GM19240 (cell line): ENCODE results near the gene CMTM7.
"Not testable (repeated sequence)": the region's sequence is repeated elsewhere in the genome, so short reads cannot be mapped to it uniquely, and the experiment has no call there.

Experiments used
- DNase-seq: peaks from one replicate; pipeline ENCODE4 v3.0.0; 2011; ENCODE audit warnings: low spot score; ENCODE audit not compliant: insufficient read length

The CMTM7 gene

DNA sequence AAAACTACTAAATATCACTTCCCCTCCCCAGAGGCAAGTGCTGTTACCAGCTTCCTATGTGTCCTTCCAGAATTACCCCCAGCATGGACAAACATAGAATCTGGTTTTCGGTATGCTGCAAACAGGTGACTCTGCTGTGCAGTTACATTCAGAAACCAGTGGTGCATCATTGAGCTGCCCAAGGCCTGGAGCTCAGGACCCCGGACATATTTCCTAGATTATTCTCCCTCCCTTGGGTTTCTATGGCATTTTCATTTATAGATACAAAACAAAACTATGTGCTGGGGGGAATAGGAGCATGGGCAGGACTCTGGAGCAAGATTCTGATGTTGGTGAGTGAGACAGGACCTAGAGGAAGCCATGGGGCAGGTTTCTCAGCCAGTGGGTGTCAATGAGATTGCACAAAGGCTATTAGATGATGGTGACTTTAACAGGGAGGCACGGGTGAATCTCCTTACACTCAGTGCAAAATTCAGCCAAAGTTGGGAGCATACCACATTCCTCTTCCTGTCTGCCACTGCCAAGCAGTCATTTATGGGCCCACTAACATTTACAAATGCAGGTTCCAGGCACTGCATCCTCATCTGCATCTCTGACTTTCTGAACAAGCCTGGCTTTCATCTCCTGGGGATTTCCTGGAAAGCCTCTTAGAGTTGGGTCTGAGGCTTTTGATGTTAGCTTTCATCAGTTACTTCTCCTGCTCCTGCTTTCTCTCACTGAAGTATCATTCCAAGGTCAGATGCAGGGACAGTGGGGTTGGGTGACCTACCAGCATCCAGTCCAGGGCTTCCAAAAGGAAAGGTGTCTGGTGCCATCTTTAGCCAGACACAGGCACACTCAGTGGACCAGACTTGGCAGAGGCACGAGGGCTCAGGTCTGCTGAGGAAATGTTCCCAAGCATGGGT lies 44.5 kb downstream of the CMTM7 start:
- no peak for DNase-seq

DNA sequence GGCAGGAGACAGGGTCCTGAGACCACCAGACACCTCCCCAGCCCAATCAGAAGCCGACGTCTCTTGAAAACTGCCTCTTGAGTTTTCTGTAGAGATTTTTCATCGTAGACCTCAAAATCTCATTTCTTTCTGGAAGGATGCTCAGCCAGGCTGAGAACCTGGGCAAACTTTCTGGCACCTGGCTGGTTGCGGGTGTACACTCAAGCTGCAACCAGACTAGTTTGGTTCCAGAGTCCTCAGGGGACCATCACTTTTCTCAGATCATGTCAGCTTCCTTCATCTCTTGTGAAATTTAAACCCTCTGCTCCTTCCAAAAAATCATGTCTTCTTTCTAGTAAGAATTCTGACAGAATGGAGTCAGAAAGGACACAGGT lies 45.1 kb downstream of the CMTM7 start:
- no peak for DNase-seq

- DNase-seq, result no peak
Observed at GRCh38 chr3:32437896-32438295, 46.2 kb downstream of the CMTM7 start.

DNA sequence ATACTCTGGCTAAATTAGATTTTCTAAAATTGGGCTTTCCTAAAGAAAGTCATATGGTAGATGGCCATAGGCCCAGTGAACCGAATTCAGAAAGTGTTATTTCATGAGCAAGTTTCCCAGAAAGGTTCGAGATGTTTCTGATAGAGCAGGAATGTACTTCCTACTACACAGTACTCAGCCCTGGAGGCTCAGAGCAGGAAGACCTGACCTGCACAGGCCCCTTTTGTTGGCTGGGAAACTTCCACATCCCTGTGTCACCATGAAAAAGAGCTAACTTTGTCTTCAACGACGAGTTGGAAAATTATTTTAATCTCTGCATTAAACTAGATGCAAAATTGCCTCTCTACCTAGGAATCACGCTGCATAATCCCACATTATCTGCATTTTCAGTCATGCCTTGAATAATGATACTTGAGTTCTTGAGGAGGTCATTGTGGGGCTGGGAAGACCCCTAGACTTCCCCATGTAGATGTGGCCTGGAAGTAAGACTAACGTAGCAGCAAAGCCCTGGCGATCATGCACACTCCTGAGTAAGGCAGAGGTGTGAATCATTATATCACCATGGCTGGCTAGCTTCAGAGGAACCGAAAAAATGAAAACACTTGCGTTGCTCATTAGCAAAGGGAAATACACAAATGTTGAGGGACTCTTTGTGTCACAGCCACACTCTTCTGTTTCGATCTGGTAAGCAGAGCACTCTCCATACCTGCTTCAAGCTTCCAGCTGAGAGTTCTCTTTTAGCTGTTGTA lies 47.1 kb downstream of the CMTM7 start:
- peak; percentile 66 for DNase-seq

GRCh38 chr3:32439421-32439820 lies 47.8 kb downstream of the CMTM7 start:
- not testable (repeated sequence) for DNase-seq

GRCh38 chr3:32440611-32441350 lies 49.1 kb downstream of the CMTM7 start:
- no peak for DNase-seq

DNA sequence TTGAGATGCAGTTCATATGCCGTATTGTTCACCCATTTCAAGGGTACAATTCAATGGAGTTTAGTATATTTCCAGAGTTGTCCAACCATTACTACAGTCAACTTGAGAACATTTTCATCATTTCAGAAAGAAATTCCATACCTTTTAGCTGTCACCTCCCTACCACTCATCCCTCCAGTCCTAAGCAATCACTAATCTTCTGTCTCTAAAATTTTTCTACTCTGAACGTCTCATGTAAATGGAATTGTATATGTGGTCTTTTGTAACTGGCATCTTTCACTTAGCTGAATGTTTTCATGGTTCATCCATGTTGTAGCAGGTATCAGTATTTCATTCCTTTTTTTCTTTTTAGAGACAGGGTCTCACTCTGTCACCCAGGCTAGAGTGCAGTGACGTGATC lies 51.1 kb downstream of the CMTM7 start:
- DNase-seq, result no peak

DNA sequence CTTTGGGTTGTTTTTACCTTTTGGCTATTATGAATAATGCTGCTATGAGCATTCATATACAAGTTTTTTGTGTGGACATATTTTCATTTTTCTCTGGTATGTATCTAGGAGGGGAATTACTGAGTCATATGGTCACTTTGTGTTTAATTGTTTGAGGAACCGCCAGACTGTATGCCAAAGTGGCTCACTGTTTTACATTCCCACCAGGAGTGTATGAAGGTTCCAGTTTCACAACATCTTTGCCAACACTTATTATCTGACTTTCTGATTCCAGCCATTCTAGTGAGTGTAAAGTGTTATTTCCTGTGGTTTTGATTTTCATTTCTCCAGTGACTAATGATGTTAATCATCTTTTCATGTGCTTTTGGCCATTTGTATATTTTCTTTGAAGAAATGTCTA lies 51.8 kb downstream of the CMTM7 start:
- no peak for DNase-seq

DNA sequence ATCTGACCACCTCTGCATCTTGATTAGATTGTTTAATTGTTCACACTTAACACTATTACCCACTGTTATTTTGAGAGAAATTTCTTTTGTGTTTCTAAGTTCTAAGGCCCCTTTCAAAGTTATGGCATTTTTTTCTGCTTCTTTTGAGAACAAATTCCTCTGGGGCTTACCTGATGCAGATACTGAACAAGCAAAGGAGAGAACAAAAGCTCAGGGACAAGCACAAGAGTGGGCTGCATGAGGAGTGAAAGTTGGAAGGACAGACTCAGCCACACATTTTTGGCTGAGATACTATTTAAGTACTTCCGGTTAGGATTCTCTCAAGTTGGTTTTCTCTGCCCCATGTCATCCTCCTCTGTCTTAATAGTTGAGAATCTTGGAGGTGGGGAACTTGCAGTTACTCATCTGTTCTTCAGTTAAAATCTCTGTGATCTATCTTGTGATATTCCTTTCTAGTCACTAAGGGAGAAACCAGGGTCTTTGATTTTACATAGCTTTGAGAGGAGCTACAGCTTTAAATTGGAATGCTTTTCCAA lies 56.3 kb downstream of the CMTM7 start:
- DNase-seq, result no peak

- no peak for DNase-seq
Observed at GRCh38 chr3:32448686-32449474, 57.2 kb downstream of the CMTM7 start.

GRCh38 chr3:32449691-32450090 lies 58.0 kb downstream of the CMTM7 start:
- DNase-seq, result no peak

- DNase-seq, result no peak
Observed at GRCh38 chr3:32450426-32450825, 58.8 kb downstream of the CMTM7 start.

GRCh38 chr3:32450992-32451659 lies 59.5 kb downstream of the CMTM7 start:
- DNase-seq, result no peak

DNA sequence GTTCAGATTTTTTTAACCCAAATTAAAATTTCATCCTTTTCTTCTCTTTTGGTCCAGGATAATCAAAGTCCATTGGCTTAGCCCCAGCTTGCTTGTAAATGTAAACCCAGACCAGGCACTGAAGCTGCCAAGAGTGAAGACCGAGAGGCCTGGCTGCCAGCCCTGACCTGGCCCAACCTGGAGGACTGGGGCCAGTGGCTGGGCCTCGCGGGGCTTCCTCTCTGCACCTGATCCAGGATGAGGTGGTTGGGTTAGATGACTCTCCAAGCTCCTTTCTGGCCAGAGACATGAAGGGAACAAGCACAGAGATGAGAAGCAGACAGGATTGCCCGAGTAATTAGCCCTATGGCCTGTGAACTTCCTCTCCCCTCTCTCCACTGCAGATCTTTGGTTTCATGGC lies 60.4 kb downstream of the CMTM7 start:
- no peak for DNase-seq

- no peak for DNase-seq
Observed at GRCh38 chr3:32453346-32453745, 61.7 kb downstream of the CMTM7 start.

GRCh38 chr3:32454111-32454510 lies 62.5 kb downstream of the CMTM7 start:
- DNase-seq, result no peak

GRCh38 chr3:32454731-32455608 lies 63.3 kb downstream of the CMTM7 start:
- DNase-seq, result no peak

DNA sequence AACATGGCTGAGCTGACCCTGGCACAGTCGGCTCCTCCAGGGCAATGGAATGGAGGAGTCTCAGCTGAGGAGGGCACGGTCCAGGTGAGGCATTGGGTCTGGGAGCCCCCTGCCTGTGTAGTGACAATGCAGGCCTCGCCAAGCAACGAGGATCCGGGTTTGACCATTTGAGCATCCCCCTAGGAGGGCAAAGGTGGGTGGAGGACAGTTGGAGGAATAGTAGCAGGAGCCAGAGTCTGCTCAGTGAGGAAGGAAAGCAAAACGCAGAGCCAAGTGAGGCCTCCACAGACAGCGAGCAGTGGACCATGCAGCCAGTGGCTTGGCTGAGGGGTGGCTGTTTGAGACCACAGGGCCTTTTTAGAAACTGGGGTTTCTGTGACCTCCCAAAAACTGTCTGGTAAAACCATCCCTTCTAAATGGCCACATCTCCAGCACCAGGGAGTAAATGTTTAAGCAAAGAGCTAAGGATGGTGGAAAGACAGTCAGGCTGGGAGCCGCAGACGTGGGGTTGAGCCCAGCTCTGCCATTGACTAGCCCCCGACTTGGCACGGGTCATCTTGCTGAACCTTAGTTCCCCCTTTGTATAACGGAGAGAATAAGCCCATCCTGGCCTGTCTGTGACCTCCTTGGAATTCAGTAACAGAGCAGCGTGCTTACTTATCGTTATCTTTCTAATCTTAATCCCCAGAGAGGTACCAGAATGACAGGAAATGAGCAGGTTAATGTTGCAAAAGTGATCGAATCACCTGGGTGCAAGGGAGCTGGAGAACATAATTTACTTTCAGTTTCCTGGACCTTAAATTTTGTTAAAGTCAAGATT lies 64.2 kb downstream of the CMTM7 start:
- no peak for DNase-seq
